GM21576 (cell line): ENCODE measurements around the gene P4HA1.

Experiments used
- ATAC-seq: cut with Tn5 transposase; IDR thresholded peaks from one replicate; pipeline ENCODE4 v1.9.1; 2021; ENCODE audit warnings: mild to moderate bottlenecking, moderate library complexity; ENCODE audit not compliant: unreplicated experiment

The P4HA1 gene

GRCh38 chr10:73094986-73095480 lies 1.6 kb downstream of the P4HA1 start:
- ATAC-seq = no peak

- ATAC-seq = no peak
These were observed 2.5 kb downstream of the P4HA1 start for GRCh38 chr10:73093922-73094850.

GRCh38 chr10:73092830-73093229 lies 3.8 kb downstream of the P4HA1 start:
- ATAC-seq = no peak

- no peak for ATAC-seq
These were observed 8.4 kb downstream of the P4HA1 start for GRCh38 chr10:73088304-73088703.

GRCh38 chr10:73086816-73087215 lies 9.8 kb downstream of the P4HA1 start:
- no peak for ATAC-seq

GRCh38 chr10:73084209-73084608 lies 12.5 kb downstream of the P4HA1 start:
- no peak for ATAC-seq

GRCh38 chr10:73083221-73083620 lies 13.4 kb downstream of the P4HA1 start:
- no peak for ATAC-seq

- peak; percentile 52 for ATAC-seq
These were observed 16.7 kb downstream of the P4HA1 start for GRCh38 chr10:73079779-73080541.

- no peak for ATAC-seq
These were observed 20.1 kb downstream of the P4HA1 start for GRCh38 chr10:73076360-73077183.

GRCh38 chr10:73075829-73076228 lies 20.8 kb downstream of the P4HA1 start:
- ATAC-seq = no peak

GRCh38 chr10:73073627-73074026 lies 23.0 kb downstream of the P4HA1 start:
- no peak for ATAC-seq

GRCh38 chr10:73065441-73065840 lies 31.2 kb downstream of the P4HA1 start:
- ATAC-seq = no peak

GRCh38 chr10:73061743-73062142 lies 34.9 kb downstream of the P4HA1 start:
- no peak for ATAC-seq

GRCh38 chr10:73060738-73061635 lies 35.7 kb downstream of the P4HA1 start:
- no peak for ATAC-seq

- ATAC-seq = no peak
These were observed 36.5 kb downstream of the P4HA1 start for GRCh38 chr10:73060173-73060572.

GRCh38 chr10:73058057-73058591 lies 38.5 kb downstream of the P4HA1 start:
- ATAC-seq = no peak

- peak; percentile 56 for ATAC-seq
These were observed 42.4 kb downstream of the P4HA1 start for GRCh38 chr10:73054286-73054685.

- ATAC-seq = no peak
These were observed 43.4 kb downstream of the P4HA1 start for GRCh38 chr10:73053275-73053674.
